Astrocyte (in vitro differentiated cells and primary cell): ENCODE measurements around the gene RPS6KA2. TPM values are rescaled to one million over a fixed set of nuclear protein-coding genes. Genes with fewer than 3 reads are reported as not detected.

Experiments
- DNase-seq: peaks from one replicate; pipeline ENCODE4 v3.0.0-alpha.2; 2010; ENCODE audit warnings: low read depth
- FAIRE-seq: peaks from 2 replicates; lab custom pipeline; 2011; peaks lifted over from hg19 to GRCh38; lab: Jason Lieb, UNC
- H2AFZ ChIP-seq: 2 replicates; pipeline ENCODE4 v1.6.0; 2012; ENCODE audit warnings: low read depth, low read length, inconsistent platforms
- H3K27ac ChIP-seq: 2 replicates; pipeline ENCODE4 v1.5.1; 2011; ENCODE audit warnings: low read depth, low read length, inconsistent platforms
- H3K27me3 ChIP-seq: 2 replicates; pipeline ENCODE4 v1.6.0; 2011; ENCODE audit warnings: low read length, inconsistent platforms; ENCODE audit not compliant: insufficient read depth
- H3K36me3 ChIP-seq: 2 replicates; pipeline ENCODE4 v1.5.1; 2011; ENCODE audit warnings: low read length, inconsistent platforms; ENCODE audit not compliant: insufficient read depth
- H3K4me1 ChIP-seq: 2 replicates; pipeline ENCODE4 v1.5.1; 2011; ENCODE audit warnings: low read length, inconsistent platforms; ENCODE audit not compliant: insufficient read depth
- H3K4me2 ChIP-seq: 2 replicates; pipeline ENCODE4 v1.6.0; 2012; ENCODE audit warnings: low read length, inconsistent platforms
- H3K4me3 ChIP-seq: 2 replicates; pipeline ENCODE4 v1.5.1; 2011; ENCODE audit warnings: low read depth, mild to moderate bottlenecking, low read length, inconsistent platforms; ENCODE audit not compliant: insufficient read depth
- H3K79me2 ChIP-seq: 2 replicates; pipeline ENCODE4 v1.6.0; 2012; ENCODE audit warnings: mild to moderate bottlenecking, low read length, inconsistent platforms; ENCODE audit not compliant: insufficient read depth
- H3K9ac ChIP-seq: 2 replicates; pipeline ENCODE4 v1.6.0; 2012; ENCODE audit warnings: mild to moderate bottlenecking, low read length, inconsistent platforms
- H3K9me3 ChIP-seq: 2 replicates; pipeline ENCODE4 v1.5.1; 2012; ENCODE audit warnings: low read depth, mild to moderate bottlenecking, low read length, inconsistent platforms; ENCODE audit not compliant: insufficient read depth
- H4K20me1 ChIP-seq: 2 replicates; pipeline ENCODE4 v1.6.0; 2012; ENCODE audit warnings: low read length, inconsistent platforms; ENCODE audit not compliant: insufficient read depth
- H3K27ac Mint-ChIP-seq: one replicate; pipeline ENCODE4 v1.8.0; 2021; ENCODE audit warnings: mild to moderate bottlenecking, mixed read lengths; ENCODE audit not compliant: unreplicated experiment
- H3K27me3 Mint-ChIP-seq: one replicate; pipeline ENCODE4 v1.8.0; 2021; ENCODE audit warnings: low read depth, mixed read lengths; ENCODE audit not compliant: unreplicated experiment
- H3K36me3 Mint-ChIP-seq: one replicate; pipeline ENCODE4 v1.8.0; 2021; ENCODE audit warnings: low read depth, mixed read lengths; ENCODE audit not compliant: unreplicated experiment
- H3K4me1 Mint-ChIP-seq: one replicate; pipeline ENCODE4 v1.8.0; 2021; ENCODE audit warnings: low read depth, mixed read lengths; ENCODE audit not compliant: unreplicated experiment
- H3K4me3 Mint-ChIP-seq: one replicate; pipeline ENCODE4 v1.8.0; 2021; ENCODE audit warnings: mild to moderate bottlenecking, moderate library complexity, mixed read lengths; ENCODE audit not compliant: unreplicated experiment
- H3K9me3 Mint-ChIP-seq: one replicate; pipeline ENCODE4 v1.8.0; 2021; ENCODE audit warnings: mild to moderate bottlenecking, mixed read lengths; ENCODE audit not compliant: unreplicated experiment
- CTCF ChIP-seq: IDR thresholded peaks from 2 replicates; pipeline ENCODE4 v1.5.1; 2011; ENCODE audit warnings: low read depth, mild to moderate bottlenecking, inconsistent platforms, low read length, moderate library complexity; ENCODE audit not compliant: insufficient read depth
- EZH2 ChIP-seq: IDR thresholded peaks from 2 replicates; pipeline ENCODE4 v1.6.1; 2012; ENCODE audit warnings: mild to moderate bottlenecking, low read length, inconsistent platforms; ENCODE audit not compliant: insufficient read depth
- total RNA-seq: library from RNA; stranded (reverse); gene quantifications from 2 replicates; pipeline ENCODE4 v1.2.1, GENCODE V29; 2021

The RPS6KA2 gene
- total RNA-seq, 1 donor from 2014 or later: 33.5 TPM

- peaks cover 5% of the 10 kb centered on the region for H3K36me3 Mint-ChIP-seq
- no peak for FAIRE-seq
- peaks cover 12% of the 10 kb centered on the region for H3K4me1 Mint-ChIP-seq
- Histone ChIP-seq H3K79me2 (no peaks in the 10 kb centered on the region), H3K36me3 (no peaks in the 10 kb centered on the region), H3K4me1 (peaks cover 4% of the 10 kb centered on the region), H3K9ac (no peak overlapping the region), H3K27me3 (no peaks in the 10 kb centered on the region), H3K9me3 (no peaks in the 10 kb centered on the region), H3K27ac (no peak overlapping the region), H2AFZ (no peak overlapping the region), H3K4me2 (no peak overlapping the region), H4K20me1 (no peaks in the 10 kb centered on the region), H3K4me3 (no peak overlapping the region)
- no peak overlapping the region for H3K4me3 Mint-ChIP-seq
- no peak for DNase-seq
- H3K9me3 Mint-ChIP-seq: no peaks in the 10 kb centered on the region
- no peaks in the 10 kb centered on the region for H3K27me3 Mint-ChIP-seq
- TF ChIP-seq EZH2 (no peak), CTCF (no peak)
- no peak overlapping the region for H3K27ac Mint-ChIP-seq
Observed at GRCh38 chr6:166370489-166370888, 256.6 kb downstream of the RPS6KA2 start.

GRCh38 chr6:166369782-166370181, 257.3 kb downstream of the RPS6KA2 start:
- Mint-ChIP-seq H3K27ac (no peak overlapping the region), H3K27me3 (no peaks in the 10 kb centered on the region), H3K36me3 (peaks cover 5% of the 10 kb centered on the region), H3K4me1 (peaks cover 17% of the 10 kb centered on the region), H3K4me3 (no peak overlapping the region), H3K9me3 (no peaks in the 10 kb centered on the region)
- Histone ChIP-seq H3K9me3 (no peaks in the 10 kb centered on the region), H3K79me2 (no peaks in the 10 kb centered on the region), H3K4me2 (no peak overlapping the region), H3K9ac (no peak overlapping the region), H3K27ac (no peak overlapping the region), H3K4me1 (peaks cover 9% of the 10 kb centered on the region), H3K36me3 (no peaks in the 10 kb centered on the region), H2AFZ (no peak overlapping the region), H3K4me3 (no peak overlapping the region), H4K20me1 (no peaks in the 10 kb centered on the region), H3K27me3 (no peaks in the 10 kb centered on the region)
- DNase-seq (no peak), FAIRE-seq (no peak)
- TF ChIP-seq EZH2 (no peak), CTCF (no peak)

GRCh38 chr6:166366921-166367320, 260.1 kb downstream of the RPS6KA2 start:
- H3K4me3 Mint-ChIP-seq: no peak overlapping the region
- H3K36me3 Mint-ChIP-seq: peaks cover 17% of the 10 kb centered on the region
- Histone ChIP-seq H2AFZ (no peak overlapping the region), H4K20me1 (no peaks in the 10 kb centered on the region), H3K4me2 (no peak overlapping the region), H3K9ac (no peak overlapping the region), H3K9me3 (no peaks in the 10 kb centered on the region), H3K36me3 (no peaks in the 10 kb centered on the region), H3K4me1 (peaks cover 13% of the 10 kb centered on the region), H3K27me3 (no peaks in the 10 kb centered on the region), H3K27ac (no peak overlapping the region), H3K79me2 (no peaks in the 10 kb centered on the region), H3K4me3 (no peak overlapping the region)
- H3K27me3 Mint-ChIP-seq: no peaks in the 10 kb centered on the region
- DNase-seq (no peak), FAIRE-seq (no peak)
- H3K9me3 Mint-ChIP-seq: no peaks in the 10 kb centered on the region
- H3K4me1 Mint-ChIP-seq: peaks cover 24% of the 10 kb centered on the region
- H3K27ac Mint-ChIP-seq: no peak overlapping the region
- TF ChIP-seq CTCF (no peak), EZH2 (no peak)
